Type B pancreatic cell (in vitro differentiated cells): ENCODE measurements around the gene CPSF6. TPM values are rescaled to one million over a fixed set of nuclear protein-coding genes. Genes with fewer than 3 reads are reported as not detected.
A peak's percentile ranks its signal among the peaks of the same experiment; 100 is the strongest.

ENCODE experiments used
- DNase-seq: peaks from one replicate; pipeline ENCODE4 v3.0.0; 2021; ENCODE audit warnings: mixed read lengths; ENCODE audit not compliant: unreplicated experiment; ENCODE audit errors: extremely low spot score
- H3K27ac Mint-ChIP-seq: 2 replicates; pipeline ENCODE4 v1.8.0; 2021; ENCODE audit warnings: mild to moderate bottlenecking, mixed read lengths
- H3K27me3 Mint-ChIP-seq: 2 replicates; pipeline ENCODE4 v1.8.0; 2021; ENCODE audit warnings: mixed read lengths
- H3K36me3 Mint-ChIP-seq: 2 replicates; pipeline ENCODE4 v1.8.0; 2021; ENCODE audit warnings: mixed read lengths
- H3K4me1 Mint-ChIP-seq: one replicate; pipeline ENCODE4 v1.8.0; 2021; ENCODE audit warnings: mixed read lengths; ENCODE audit not compliant: unreplicated experiment
- H3K4me3 Mint-ChIP-seq: 2 replicates; pipeline ENCODE4 v1.8.0; 2021; ENCODE audit warnings: mild to moderate bottlenecking, mixed read lengths
- H3K9me3 Mint-ChIP-seq: 2 replicates; pipeline ENCODE4 v1.8.0; 2021; ENCODE audit warnings: mixed read lengths
- CTCF ChIP-seq: fragments of 200-600 bp; sonication (generic); conservative IDR thresholded peaks from 2 replicates; pipeline ENCODE4 v1.5.0; 2021; ENCODE audit warnings: antibody characterized with exemption, mild to moderate bottlenecking
- total RNA-seq: library from RNA; stranded (reverse); gene quantifications from 2 replicates; pipeline ENCODE4 v1.2.1, GENCODE V29; 2021; ENCODE audit warnings: low replicate concordance

CPSF6 gene
- total RNA-seq, 1 donor from 2014 or later, result 128 TPM

DNA sequence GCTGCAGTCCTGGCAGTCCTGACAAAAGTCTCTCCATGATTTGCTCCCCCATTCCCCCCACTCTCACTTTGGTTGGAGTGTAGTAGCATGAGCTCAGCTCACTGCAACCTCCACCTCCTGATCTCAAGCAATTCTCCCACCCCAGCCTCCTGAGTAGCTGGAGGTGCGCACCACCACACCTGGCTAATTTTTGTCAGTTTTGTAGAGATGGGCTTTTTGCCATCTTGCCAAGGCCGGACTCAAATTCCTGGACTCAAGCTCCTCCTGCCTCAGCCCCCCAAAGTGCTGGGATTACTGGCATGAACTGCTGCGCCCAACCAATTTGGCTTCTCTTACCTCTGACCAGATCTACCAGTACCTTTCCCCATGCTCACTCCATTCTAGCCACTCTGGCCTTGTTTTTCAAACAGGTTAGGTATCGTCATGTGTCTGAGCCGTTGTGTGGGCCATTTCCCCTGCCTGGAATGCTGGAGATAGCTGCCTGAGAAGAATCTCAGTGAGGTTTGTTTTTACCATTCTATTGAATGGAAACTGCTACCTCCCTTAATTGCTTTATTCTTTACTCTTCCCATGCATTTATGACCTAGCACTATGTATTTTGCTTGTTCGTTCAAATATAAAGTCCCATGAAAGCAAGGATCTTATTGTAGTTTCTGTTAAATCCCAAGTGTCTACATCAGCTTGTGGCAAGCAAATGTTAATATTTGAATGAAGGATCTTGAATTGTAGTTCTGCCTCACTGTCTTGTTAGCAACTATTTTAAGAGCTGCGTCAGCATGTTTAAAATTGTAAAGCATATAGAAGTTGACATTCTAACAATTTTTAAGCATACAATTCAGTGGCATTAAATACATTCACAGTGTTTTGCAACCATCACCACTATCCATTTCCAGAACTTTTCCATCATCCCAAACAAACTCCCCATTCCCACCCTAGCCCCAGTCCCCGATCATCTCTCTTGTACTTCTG, 39.7 kb downstream of the CPSF6 start:
- Mint-ChIP-seq H3K27me3 (peaks cover 17% of the 10 kb centered on the region), H3K4me3 (no peak overlapping the region), H3K9me3 (no peaks in the 10 kb centered on the region), H3K36me3 (no peaks in the 10 kb centered on the region), H3K4me1 (peaks cover 5% of the 10 kb centered on the region), H3K27ac (no peak overlapping the region)
- TF ChIP-seq CTCF, result no peak
- DNase-seq, result no peak

- Mint-ChIP-seq H3K9me3 (no peaks in the 10 kb centered on the region), H3K36me3 (no peaks in the 10 kb centered on the region), H3K4me3 (peak overlapping the region; percentile 62), H3K27me3 (peaks cover 34% of the 10 kb centered on the region), H3K27ac (no peak overlapping the region), H3K4me1 (no peaks in the 10 kb centered on the region)
- no peak for DNase-seq
- TF ChIP-seq CTCF, result peak; percentile 53
These were observed 44.8 kb downstream of the CPSF6 start for GRCh38 chr12:69284131-69284530.

GRCh38 chr12:69287556-69287955, 48.2 kb downstream of the CPSF6 start:
- no peak overlapping the region for H3K27ac Mint-ChIP-seq
- TF ChIP-seq CTCF, result no peak
- no peak for DNase-seq
- no peaks in the 10 kb centered on the region for H3K9me3 Mint-ChIP-seq
- H3K36me3 Mint-ChIP-seq, result no peaks in the 10 kb centered on the region
- H3K4me1 Mint-ChIP-seq, result no peaks in the 10 kb centered on the region
- peaks cover 42% of the 10 kb centered on the region for H3K27me3 Mint-ChIP-seq
- H3K4me3 Mint-ChIP-seq, result no peak overlapping the region

DNA sequence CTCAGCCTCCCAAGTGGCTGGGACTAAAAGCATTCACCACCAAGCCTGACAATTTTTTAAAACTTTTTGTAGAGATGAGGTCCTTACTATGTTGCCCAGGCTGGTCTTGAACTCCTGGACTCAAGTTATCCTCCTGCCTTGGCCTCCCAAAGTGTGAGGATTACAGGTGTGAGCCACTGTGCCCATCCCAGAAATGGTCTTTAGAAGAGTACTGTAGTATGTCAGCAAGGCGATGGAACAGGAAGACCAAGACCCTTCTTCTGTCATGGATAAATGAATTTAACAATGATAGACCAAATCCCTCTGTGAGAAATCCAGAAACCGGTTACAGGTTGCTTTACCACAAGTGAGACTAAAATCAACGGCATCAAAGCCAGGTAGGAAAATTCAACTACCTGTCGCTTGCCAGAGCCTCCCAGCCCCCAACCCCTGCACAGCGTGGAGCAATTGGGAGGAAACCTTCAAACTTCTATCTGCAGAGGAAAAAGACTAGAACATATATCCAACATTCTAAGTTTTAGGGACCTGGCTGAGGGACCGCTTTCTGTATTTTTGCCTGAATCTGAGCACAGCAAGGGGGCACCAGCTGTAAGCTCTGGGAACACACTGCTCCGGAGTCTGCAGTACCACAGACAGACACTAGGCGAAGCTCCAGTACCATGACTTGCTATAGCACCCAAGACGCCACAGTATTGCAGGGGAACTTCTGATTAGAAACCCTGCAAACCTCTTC, 51.3 kb downstream of the CPSF6 start:
- H3K4me1 Mint-ChIP-seq, result no peaks in the 10 kb centered on the region

DNA sequence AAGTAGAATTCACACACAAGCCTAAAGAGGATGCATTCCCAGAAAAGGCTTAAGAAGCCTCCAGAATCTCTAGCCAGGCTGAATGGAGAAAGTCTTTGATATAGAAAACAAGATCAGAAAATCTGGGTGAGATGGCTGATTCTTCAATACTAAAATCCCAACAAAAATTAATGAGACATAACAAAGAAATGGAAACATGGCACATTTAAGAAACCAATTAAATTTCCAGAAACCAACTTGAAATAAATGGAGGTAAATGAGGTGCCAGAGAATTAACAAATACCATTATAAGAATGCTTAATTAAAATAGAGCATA, 51.9 kb downstream of the CPSF6 start:
- TF ChIP-seq CTCF, result peak; percentile 35
- no peak overlapping the region for H3K4me3 Mint-ChIP-seq
- no peak for DNase-seq
- no peaks in the 10 kb centered on the region for H3K36me3 Mint-ChIP-seq
- H3K4me1 Mint-ChIP-seq, result no peaks in the 10 kb centered on the region
- peaks cover 28% of the 10 kb centered on the region for H3K27me3 Mint-ChIP-seq
- H3K9me3 Mint-ChIP-seq, result no peaks in the 10 kb centered on the region
- H3K27ac Mint-ChIP-seq, result no peak overlapping the region

More for the DNA sequence above, 51.3 kb downstream of the CPSF6 start:
- H3K9me3 Mint-ChIP-seq, result no peaks in the 10 kb centered on the region
- peak; percentile 76 for DNase-seq
- H3K27ac Mint-ChIP-seq, result no peak overlapping the region
- H3K36me3 Mint-ChIP-seq, result no peaks in the 10 kb centered on the region
- no peak overlapping the region for H3K4me3 Mint-ChIP-seq
- TF ChIP-seq CTCF, result peak; percentile 85
- H3K27me3 Mint-ChIP-seq, result peaks cover 32% of the 10 kb centered on the region
